HG03565 (cell line): ENCODE measurements around the gene APMAP.

Experiments used
- ATAC-seq: cut with Tn5 transposase; IDR thresholded peaks from one replicate; pipeline ENCODE4 v1.9.1; 2021; ENCODE audit warnings: mild to moderate bottlenecking, moderate library complexity; ENCODE audit not compliant: unreplicated experiment

Gene APMAP

DNA sequence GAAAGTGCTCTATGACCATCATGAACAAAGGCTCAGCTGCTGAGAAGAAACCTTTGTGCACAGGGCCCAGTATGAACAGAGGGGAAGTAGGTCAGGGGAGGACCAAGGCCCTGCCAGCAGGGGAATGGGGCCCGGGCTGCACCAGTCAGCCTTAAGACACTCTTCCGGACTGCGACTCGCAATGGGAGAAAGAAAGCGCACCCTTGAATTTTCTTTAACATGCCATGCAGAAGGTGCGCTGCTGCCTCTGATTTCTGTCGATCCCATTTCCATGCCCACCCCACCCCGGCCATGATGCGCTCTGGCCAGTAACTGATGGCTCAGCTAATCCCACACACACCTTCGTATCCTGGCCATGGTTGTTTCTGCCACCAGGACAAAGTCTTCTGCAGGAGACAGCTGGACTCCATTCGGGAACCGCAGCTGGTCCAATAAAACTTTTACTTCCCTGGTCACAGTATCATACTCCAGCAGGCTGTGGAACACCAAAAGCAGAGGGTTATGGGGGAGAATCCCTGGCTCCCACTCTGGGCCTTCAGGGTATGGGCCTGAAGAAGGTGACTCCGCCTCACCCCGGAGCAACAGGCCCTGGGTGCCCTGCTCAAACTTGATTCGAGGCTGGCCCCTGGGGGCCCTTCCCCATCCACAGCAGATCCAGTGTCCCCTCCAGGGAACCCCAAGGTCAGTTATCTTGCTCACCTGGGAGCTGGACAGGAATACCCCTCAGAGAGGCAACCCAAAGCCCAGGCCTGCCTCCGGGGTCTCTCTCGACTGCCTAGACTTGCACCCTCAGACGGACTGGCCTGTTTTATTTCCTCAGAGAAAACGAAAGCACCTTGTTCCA, 23.1 kb downstream of the APMAP start:
- no peak for ATAC-seq

DNA sequence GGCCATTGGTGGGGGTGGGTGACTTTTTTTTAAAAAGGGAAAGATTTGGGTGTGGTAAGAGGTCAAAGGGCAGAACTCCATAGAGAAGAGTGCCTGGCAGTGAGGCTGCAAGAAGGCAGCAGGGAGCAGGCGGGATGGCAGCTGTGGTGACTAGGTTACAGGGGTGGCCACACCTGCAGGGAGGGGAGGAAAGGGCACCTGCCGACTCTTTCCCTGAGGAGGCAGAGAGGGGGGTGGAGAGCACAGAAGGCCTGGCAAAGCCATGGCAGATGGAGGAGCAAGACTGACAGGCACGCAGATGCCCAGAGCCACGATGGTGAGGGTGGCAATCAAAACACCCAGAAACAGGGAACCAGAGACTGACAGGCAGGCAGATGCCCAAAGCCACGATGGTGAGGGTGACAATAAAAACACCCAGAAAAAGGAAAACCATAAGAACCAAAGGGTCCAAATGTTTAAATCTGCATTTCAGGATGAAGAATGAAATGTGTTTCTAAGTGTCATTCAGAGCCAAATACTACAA, 24.2 kb downstream of the APMAP start:
- no peak for ATAC-seq

DNA sequence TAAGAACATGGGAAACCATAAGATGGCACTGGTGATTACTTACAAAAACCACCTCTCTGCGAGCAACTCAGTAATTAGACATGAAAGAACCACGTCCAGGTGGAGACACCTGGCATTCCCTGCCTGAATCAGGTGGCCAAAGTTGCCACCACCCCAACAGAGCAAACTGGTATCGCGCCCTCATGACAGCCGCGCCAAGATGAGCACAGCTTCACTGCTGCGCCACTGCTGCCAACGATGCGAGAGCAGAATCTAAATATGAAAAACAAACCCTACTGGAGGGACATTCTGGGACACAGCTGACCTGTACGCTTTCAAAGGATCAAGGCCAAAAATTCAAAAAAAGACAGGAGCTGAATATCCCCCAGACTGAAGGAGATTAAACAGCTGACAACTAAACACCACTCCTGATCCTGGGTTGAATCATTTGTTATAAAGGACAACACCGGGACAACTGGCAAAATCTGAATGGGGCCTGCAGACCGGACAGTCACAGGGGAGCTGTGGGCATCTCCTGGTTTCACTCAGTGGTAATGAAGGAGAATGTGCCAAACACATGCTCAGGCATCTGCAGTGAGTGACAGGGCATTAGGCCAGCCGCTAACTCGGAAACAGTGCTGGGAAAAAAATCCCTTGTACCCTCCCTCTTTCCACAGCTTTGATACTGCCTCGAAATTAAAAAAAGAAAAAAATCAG, 26.1 kb downstream of the APMAP start:
- ATAC-seq: no peak

DNA sequence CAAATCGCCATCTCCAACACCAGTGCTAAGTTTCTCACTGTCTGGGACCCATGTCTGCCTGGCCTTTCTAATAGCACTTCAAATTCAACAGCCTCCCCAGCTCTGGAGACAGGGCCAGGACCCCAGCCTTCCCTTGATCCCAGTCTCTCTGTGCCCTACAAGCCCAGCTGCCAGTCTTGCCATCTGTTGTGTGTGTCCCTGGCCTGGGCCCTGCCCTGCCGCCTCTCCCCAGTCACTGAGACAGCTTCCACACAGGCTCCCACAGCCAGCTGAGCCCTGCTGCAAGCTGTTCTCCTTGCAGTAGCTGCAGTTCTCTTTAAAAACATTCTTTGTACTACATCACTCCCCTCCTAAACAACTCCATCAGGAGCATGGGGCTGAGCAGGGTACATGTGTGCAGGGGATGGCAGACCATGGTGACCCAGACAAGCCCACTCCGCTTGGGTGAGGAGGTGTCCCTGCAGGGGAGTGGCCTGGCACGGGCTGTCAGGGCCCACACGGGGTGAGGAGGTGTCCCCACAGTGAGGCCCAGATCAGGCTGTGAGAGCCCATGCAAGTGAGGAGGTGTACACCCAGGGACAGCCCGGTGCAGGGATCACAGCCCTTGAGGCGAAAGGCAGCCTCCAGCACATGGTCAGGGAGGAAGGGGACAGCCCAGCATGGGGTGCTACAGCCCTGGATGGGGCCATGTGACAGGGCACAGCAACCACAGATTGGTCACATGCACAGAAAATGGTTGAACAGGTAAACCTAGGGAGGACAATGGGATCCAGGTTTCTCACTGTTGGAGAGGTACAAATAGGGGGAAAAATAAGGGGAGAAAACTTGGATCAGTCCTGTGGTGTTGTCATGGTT, 27.3 kb downstream of the APMAP start:
- no peak for ATAC-seq

DNA sequence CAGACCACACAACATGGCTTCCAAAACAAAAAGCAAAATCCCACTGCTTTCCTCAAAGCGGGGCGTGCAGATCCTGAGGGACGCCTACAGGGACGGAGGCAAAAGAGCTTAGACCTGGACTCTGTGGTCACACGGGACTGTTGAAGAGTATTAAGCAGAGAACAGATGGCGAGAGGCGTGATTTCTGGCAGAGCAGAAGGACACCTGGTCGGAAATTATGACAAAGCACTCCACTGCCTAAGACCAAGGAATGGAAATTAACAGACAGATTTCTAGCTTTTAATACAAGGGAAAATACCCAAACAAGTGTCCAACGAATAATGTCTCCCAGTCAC, 28.1 kb downstream of the APMAP start:
- no peak for ATAC-seq

DNA sequence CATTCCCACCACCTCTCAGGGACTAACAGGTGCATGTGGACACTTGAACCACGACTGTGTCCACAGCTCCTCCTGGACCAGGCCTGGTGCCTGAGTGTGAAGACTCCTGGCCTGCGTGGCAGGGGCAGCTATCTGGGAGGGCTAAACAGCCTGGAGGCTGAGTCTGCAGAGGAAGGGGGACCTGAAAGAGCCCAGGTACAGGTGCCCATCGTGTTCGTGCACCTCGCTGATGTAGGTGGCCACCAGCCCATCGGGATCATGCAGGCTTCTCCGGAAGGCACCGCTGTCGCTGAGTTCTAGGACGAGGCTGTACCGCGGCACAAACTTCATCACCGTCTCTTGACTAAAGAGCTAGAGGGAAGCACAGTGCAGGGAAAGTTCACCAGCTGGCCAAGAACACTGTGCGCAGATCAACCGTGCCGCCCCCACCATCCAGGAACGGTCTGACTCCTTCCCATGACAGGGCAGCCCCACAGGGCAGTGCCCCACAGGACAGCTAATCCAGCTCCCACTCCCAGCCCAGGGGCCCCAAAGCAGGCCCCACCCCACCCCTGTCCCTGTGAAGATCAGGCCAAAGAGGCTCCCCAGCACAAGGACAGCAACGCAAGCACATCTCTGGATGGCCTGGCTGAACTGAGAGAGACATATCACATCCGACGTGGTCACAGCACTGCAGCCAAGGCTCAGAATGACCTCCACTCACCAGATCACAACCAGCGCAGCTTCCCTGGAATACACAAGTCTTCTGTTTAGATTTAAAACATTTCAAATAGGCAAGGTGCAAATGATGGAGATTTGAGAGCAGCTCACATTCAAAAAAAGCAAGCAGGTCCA, 28.7 kb downstream of the APMAP start:
- no peak for ATAC-seq

DNA sequence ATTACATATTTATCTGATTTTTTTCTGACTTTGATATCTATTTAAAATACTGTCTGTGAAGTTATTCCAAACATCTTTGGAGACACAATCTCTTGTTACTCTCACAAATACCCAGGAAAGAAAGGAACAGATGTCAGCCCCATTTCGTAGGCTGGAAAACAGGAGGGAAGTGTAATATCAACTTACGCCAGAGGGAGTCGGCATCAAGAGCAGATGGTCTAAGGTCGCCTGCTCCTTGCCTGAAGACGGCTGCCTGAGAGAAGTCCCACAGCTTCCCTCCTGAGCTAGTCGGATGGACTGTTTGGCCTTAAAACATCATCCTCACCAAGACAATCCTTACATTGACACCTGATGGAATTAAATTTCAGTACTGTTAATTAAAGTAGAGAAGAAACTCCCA, 30.0 kb downstream of the APMAP start:
- no peak for ATAC-seq

DNA sequence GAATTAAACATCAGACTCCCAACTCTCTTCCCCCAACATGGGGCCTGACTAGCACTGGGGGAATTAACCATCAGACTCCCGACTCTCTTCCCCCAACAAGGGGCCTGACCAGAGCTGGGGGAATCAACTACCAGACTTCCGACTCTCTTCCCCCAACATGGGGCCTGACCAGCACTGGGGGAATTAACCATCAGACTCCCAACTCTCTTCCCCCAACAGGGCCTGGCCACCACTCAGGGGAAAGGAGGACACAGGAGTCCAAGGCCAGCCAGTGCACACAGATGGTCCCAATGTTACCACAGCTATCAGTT, 30.4 kb downstream of the APMAP start:
- ATAC-seq: no peak

DNA sequence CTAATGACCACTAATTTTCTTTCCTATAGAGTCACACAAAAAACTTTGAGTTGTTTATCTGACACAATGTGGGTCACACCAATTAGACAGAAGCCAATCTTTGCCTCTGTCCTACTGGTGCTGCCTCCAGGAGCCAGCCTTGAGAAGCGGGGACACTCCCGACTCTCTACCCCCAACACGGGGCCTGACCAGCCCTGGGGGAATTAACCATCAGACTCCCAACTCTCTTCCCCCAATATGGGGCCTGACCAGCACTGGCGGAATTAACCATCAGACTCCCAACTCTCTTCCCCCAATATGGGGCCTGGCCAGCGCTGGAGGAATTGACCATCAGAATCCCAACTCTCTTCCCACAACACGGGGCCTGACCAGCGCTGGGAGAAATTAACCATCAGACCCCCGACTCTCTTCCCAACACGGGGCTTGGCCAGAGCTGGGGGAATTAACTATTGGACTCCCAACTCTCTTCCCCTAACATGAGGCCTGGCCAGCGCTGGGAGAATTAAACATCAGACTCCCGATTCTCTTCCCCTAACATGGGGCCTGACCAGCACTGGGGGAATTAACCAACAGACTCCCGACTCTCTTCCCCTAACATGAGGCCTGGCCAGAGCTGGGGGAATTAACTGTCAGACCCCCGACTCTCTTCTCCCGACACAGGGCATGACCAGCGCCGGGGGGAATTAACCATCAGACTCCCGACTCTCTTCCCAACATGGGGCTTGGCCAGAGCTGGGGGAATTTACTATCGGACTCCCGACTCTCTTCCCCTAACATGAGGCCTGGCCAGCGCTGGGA, 31.0 kb downstream of the APMAP start:
- no peak for ATAC-seq

DNA sequence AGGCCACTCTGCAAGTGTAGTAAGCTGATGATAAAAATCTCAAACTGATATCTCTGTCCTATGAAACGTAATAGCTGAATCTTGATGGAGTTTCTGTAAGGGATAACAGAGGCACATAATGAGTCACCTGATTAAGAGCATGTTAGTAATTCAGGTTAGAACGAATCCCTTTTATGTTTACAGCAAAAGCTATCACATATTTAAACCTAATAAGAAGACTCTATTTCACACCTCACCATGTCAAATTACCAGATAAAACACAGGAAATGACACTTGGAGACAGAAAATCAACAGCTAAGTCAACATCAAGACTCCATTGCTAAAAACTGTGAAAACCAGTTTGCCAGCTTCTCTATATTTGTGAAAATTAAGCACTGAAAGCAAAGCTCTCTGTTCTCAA, 31.7 kb downstream of the APMAP start:
- no peak for ATAC-seq

DNA sequence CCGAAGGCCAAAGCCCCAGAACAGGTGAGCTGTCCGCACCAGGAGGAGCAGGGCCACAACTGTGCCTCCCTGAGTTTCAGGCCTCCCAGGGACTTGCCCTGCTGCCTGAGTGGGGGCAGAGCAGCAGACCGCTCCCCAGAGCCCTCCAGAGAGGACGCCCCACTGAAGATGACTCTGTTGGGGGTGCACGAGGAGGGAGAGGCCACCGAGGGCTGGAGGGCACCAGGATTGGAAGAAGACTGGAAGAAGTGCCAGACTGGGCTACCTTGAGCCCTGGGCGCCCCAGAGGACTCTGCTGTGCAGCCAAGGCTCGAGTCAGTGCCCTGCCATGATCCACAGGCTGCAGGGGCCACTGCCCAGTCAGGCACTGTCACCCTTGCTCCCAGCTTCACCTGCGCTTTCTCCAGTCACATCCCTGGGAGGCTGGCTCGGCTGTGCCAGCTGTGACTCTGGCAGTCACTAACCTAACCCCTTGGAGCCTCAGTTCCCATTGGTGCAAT, 32.2 kb downstream of the APMAP start:
- ATAC-seq: no peak

DNA sequence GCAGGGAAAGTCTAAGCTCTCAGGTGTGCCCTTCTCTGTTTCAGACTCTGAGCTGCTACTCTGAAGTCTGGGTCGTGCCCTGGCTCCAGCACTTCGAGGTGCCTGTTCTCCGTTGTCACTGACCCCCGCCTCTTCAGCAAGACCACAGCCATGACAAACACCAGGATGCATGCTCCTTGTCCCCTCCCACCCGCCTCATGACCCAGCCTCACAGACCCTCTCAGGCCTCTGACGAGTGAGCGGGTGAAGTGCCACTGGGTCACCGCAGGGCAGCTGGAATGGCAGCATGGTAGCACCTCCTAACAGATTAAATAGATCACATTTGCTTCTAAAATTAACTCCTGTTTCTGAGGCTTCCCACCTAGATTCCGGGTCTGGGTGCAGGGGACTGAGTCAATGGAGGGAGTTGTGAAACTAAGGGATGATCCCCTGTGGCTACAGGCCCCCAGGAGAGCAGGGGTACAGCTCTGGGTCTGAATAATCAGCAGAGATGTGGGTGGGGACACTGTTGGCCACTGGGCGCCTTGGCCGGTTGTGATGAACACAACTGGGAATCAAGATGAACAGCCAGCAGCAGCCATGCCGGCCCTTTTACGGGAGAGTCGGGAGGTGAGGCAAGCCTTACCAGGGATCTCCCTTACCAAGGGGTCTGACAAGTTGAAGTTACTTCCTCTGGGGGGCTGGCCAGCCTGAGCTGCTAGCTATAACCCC, 32.8 kb downstream of the APMAP start:
- no peak for ATAC-seq

DNA sequence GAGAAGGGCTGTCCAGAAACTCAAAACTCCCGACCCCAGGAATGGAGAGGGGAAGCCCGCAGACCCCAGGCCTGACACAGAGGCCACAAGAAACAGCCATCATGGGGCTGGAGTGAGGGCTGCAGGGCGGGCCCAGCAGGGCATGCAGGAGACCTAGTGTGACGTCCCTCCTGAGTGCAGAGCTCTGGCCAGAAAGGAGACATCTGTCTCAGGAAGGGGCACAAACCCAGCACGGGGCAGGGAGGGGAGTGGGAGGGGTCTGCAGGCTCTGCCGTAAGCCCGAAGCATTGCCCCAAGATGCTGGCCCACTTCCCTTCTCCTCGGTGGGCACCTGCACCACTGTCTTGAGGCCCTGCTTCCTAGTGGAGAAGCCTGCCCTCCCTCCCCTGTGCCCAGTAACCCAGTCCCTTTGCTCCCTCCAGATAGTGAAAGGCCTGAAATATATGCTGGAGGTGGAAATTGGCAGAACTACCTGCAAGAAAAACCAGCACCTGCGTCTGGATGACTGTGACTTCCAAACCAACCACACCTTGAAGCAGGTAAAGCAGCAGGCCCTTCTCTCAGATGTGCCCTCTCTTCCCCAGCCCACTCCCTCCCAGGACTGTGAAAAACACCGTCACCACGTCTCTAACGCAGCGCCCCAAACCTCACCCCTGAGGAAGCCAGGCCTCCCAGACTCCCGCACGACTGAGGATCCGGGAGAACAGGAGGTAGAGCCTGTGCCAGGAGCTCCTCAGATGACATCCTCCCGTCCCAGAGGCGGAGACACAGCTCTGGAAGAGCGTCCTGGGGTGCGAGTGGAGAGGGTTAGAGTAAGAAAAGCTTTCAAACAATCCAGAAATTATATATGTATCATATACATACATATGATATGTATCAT, 33.8 kb downstream of the APMAP start:
- no peak for ATAC-seq

DNA sequence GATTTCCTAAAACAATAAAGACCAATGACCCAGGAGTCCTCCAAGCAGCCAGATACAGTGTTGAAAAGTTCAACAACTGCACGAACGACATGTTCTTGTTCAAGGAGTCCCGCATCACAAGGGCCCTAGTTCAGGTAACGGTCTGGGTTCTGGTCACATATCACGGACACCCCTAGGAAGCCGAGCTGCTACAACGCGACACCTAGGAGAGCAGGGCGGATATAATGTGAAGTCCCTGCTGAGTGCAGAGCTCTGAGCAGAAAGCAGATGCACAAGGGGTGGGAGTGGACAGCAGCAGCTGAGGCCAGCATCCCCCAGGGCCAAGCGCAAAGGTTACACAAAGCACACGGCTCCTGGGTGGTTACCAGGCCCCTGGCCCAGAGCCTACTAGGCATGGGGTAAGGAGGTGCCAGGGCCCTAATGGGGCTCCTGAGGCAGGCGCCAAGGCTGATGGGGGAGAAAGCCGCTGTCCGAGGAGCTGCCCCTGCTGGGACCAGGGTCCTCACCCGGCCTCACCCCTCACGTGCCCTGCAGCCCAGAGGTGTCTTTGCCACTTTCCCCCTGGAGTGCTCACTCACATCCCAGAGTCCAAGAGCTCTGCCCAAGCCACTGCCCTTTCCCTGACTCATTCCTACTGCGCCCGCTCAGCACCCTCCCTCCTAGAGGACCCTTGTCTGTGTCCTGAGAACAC, 35.1 kb downstream of the APMAP start:
- ATAC-seq: no peak

DNA sequence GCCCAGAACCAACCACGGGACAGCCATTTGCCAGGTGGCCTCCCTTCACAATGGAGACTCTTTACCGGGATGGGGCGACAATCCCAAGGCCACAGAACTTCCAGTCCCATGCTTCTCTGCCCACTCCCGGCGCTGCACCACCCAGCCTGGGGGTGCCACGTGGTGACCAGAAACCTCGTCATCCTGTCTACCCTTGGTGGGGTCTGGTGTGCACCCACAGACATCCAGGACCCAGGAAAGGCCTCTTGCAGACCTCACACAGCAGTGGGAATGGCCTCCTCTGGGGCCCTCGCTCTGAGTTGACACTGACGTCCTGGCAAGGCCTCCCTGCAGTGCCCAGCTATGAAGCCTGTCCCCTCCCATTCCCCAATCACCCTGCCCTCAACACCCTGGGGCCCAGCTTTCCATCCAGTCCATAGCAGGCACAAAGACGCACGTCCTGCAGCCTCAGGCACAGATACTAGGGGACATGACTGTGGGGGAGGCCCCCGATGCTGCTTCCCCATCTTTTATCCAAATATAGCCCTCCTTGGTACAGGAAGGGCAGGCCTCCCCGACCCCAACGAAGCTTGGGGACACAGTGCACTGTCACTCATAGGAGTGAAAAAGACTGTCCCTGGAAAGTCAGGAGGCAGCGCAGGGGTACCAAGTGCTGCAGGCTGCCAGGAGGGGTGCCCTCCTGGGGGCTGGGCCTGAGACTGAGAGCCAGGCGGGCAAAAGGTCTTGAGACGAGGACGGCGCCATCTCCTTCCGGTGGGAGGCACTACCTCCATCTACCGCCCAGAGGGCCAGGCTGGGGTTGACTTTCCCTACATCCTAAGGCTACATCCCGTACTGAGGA, 36.3 kb downstream of the APMAP start:
- ATAC-seq: no peak

DNA sequence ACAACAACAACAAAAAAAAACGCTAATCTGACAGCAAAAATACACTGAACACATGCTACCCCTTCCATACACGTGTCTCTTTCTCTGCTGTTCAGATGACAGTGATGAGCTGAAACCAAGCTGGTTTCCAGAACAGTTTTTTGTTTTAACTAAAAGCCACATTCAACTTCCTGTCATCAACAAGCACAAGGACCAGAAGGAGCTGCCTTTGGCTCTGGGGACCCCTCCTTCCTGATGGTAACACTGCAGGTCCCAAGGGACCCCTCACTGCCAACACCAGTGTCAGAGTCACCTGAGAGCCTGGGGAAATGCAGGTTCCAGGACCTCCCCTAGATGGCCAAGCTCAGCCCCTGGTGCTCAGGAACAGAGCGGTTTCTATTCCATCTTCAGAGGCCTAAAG, 37.5 kb downstream of the APMAP start:
- ATAC-seq: peak; percentile 84

DNA sequence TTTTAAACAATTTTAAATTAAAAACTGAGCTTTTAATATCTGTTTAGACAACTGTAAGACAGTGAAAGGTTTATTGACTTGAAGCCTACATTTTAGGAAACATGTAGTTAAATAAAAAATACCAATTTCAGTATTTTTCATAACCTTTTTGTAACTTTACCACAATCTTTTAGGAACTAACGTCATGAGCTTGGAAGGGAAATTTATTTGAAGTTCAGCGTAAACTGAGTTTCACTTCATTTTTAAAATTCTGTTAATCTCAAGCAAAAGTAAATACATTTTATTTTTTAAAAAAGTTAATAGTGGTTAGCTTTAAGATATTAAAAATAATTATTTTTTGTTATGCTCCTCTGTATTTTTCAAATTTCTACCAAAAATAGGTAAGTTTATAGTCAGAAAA, 38.0 kb downstream of the APMAP start:
- no peak for ATAC-seq
